Right lobe of liver (tissue), 6 donors: ENCODE results near the gene OSBPL5. TPM values are rescaled to one million over a fixed set of nuclear protein-coding genes. Genes with fewer than 3 reads are reported as not detected.

Experiments used
- ATAC-seq, 4 donors: fragments of 200-7000 bp; cut with Tn5 transposase; one replicate each; pipeline ENCODE4 v1.9.1; 2020; ENCODE audit warnings: mild to moderate bottlenecking in 4 of 4, moderate library complexity in 4 of 4
- DNase-seq, 3 donors: peaks; one replicate each; pipeline ENCODE4 v3.0.0-alpha.2; 2020
- H3K27ac ChIP-seq, 3 donors: fragments of 200-600 bp; one replicate each; pipeline ENCODE4 v1.8.0; 2022
- H3K27me3 ChIP-seq, 2 donors: fragments of 200-600 bp; one replicate each; pipeline ENCODE4 v1.8.0; 2022
- H3K36me3 ChIP-seq, 4 donors: fragments of 200-600 bp; sonication (generic) in 1 of 4; one replicate each; pipeline versions ENCODE4 v1.5.1 to v1.8.0; 2017 to 2022; ENCODE audit warnings: control low read depth in 1 of 4
- H3K4me1 ChIP-seq, 4 donors: fragments of 200-600 bp; sonication (generic) in 1 of 4; one replicate each; pipeline versions ENCODE4 v1.5.1 to v1.8.0; 2017 to 2022; ENCODE audit warnings: control low read depth in 1 of 4
- H3K4me3 ChIP-seq, 3 donors: fragments of 200-600 bp; one replicate each; pipeline ENCODE4 v1.8.0; 2022
- H3K9me3 ChIP-seq, 4 donors: fragments of 200-600 bp; sonication (generic) in 1 of 4; one replicate each; pipeline versions ENCODE4 v1.5.1 to v1.8.0; 2017 to 2022; ENCODE audit warnings: control low read depth in 1 of 4
- POLR2A ChIP-seq: fragments of 450-650 bp; IDR thresholded peaks from one replicate; pipeline ENCODE4 v1.6.1; 2017; ENCODE audit warnings: antibody characterized with exemption, mild to moderate bottlenecking
- WGBS: methylation state at CpG from one replicate; pipeline ENCODE4 v1.1.6; 2018; ENCODE audit warnings: low coverage, low lambda C conversion rate; ENCODE audit not compliant: insufficient coverage; ENCODE audit errors: missing lambda C conversion rate; 5-methylcytosine and 5-hydroxymethylcytosine counted together
- intact Hi-C, 2 donors: fragments of 100-400 bp; cut with DNase I; formaldehyde crosslinking; loops; one replicate each; pipeline versions ENCODE4 v1.11.2 to v1.14.1; 2022
- small RNA-seq, 2 experiments: library from RNA; depleted of rRNA; stranded (forward); fragments of <200 nt; gene quantifications; one replicate each; pipeline ENCODE3, GENCODE V24; 2016
- total RNA-seq, 6 experiments: library from RNA; depleted of rRNA in 2 of 6; stranded (reverse); fragments of >200 nt in 2 of 6; fragmentation: NEBNext Ultra II Directional in 3 of 6; extraction: Animal tissue kit (Norgen Biotek cat#: 25700) in 3 of 6; gene quantifications; one replicate each; pipeline versions ENCODE4 v1.1.0 to v1.2.4, GENCODE V29; 2016 to 2023
- donor health status: DM: no; HTN: yes; CAD: no.
- donor health status: DM: no; HTN: no; CAD: no.
- donor health status: DM: no; HTN: no; CAD: no.
- donor health status: DM: no; HTN: yes; CAD: no.
- donor health status: DM: no; HTN: yes; CAD: no.

OSBPL5 gene
- total RNA-seq, 6 experiments from 2014 or later = 2.2 to 6.3 (median 3.4) TPM

DNA sequence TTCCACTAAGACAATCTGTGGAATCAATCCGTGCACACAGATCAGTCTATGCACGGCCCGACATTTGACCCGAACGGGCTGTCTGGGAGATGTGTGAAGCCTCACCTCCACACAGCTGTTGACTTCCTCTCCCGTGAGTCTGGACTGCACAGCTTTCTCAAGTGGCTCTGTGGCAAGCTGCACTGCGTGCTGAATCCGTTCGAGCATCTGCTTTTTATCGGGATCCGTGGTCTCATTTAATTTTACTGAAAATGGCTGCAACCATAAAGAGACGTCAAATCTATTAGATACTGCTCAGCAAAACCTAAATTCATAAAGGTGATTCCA lies 127.2 kb downstream of the OSBPL5 start:
- ATAC-seq (no peak), DNase-seq (no peak)
- Histone ChIP-seq H3K27ac (no peak overlapping the region), H3K27me3 (no peaks in the 10 kb centered on the region), H3K9me3 (no peaks in the 10 kb centered on the region), H3K4me1 (peaks cover 0 to 20% (median 10%) of the 10 kb centered on the region in 4 donors), H3K4me3 (no peak overlapping the region), H3K36me3 (peaks cover 0 to 62% (median 34%) of the 10 kb centered on the region in 4 donors)
- intact Hi-C loops = loop anchor here (5.0 to 10.0 kb wide), 2 partner anchors 54 to 177 kb away; partner anchors contain the start of gene MRGPRG (in 1 of the 2)
- WGBS = 78% methylated on average over 7 of the region's 12 CpGs
- TF ChIP-seq POLR2A = no peak

Small RNA genes within 50 kb of the gene (small RNA-seq; reads per million reads assigned to genes)
- 0 reads per million in 2 experiments for gene RNU1-91P

Other genes with a start within 250 kb of the OSBPL5 start
- gene PHLDA2, start 235.9 kb downstream of the OSBPL5 start, total RNA-seq = 10 to 100 TPM in 2 of 6 experiments, 1 to 10 TPM in 1, under 1 TPM in 2, not detected in 1; 0.51 to 12.7 (median 5.9) TPM
- 10 to 100 TPM; 37.6 to 76.0 (median 56.9) TPM for gene NAP1L4, start 173.0 kb downstream of the OSBPL5 start, total RNA-seq
- gene CARS1, start 107.9 kb downstream of the OSBPL5 start, total RNA-seq = 10 to 100 TPM; 17.3 to 44.7 (median 22.7) TPM
- gene MRGPRG, start 53.5 kb upstream of the OSBPL5 start, total RNA-seq = not detected
- gene MRGPRE, start 67.1 kb upstream of the OSBPL5 start, total RNA-seq = not detected
- gene ZNF195, start 213.8 kb upstream of the OSBPL5 start, total RNA-seq = 10 to 100 TPM in 1 of 6 experiments, 1 to 10 TPM in 5; 6.9 to 10.1 (median 7.5) TPM